A549 (cell line): Measurements from ENCODE around the gene MCM3.

Source experiments
- EHMT2 ChIP-seq: fragments of 200-600 bp; sonication (generic); IDR thresholded peaks from 2 replicates; pipeline ENCODE4 v1.6.1; 2016; ENCODE audit warnings: antibody characterized with exemption, low read depth, mild to moderate bottlenecking, moderate library complexity
- JUNB ChIP-seq: fragments of >200 bp; sonication (Bioruptor Twin); formaldehyde crosslinking; IDR thresholded peaks from 2 replicates; pipeline ENCODE4 v1.6.1; 2016
- KDM1A ChIP-seq: fragments of 200-600 bp; sonication (generic); IDR thresholded peaks from 2 replicates; pipeline ENCODE4 v1.6.1; 2016; ENCODE audit warnings: low read depth, mild to moderate bottlenecking
- MAFK ChIP-seq: fragments of 450-650 bp; IDR thresholded peaks from 2 replicates; pipeline ENCODE4 v1.6.1; 2014; ENCODE audit not compliant: partially characterized antibody
- MYC ChIP-seq: IDR thresholded peaks from 2 replicates; pipeline ENCODE4 v1.6.1; 2012; ENCODE audit warnings: mild to moderate bottlenecking, inconsistent platforms, low read length, improper control_type of control experiment, borderline replicate concordance
- PHF8 ChIP-seq: fragments of 200-600 bp; sonication (generic); IDR thresholded peaks from 2 replicates; pipeline ENCODE4 v1.6.1; 2016; ENCODE audit warnings: low read depth, mild to moderate bottlenecking, antibody characterized with exemption, moderate library complexity, borderline replicate concordance
- POLR2A ChIP-seq: IDR thresholded peaks from 2 replicates; pipeline ENCODE4 v1.6.1; 2012; ENCODE audit warnings: mild to moderate bottlenecking, low read length
- RAD21 ChIP-seq, 2 experiments: fragments of >200 bp in 1 of 2; sonication (Bioruptor Twin) in 1 of 2; formaldehyde crosslinking in 1 of 2; IDR thresholded peaks in 1 of 2; conservative IDR thresholded peaks in 1 of 2; 2 replicates in 1 of 2; 3 replicates in 1 of 2; pipeline ENCODE4 v1.6.1; 2012 to 2018; ENCODE audit warnings: inconsistent platforms in 1 of 2
- ZSCAN20 ChIP-seq: fragments of 250-450 bp; sonication (Bioruptor Pico); IDR thresholded peaks from 2 replicates; pipeline ENCODE4 v1.8.0; 2022; ENCODE audit warnings: mild to moderate bottlenecking, moderate library complexity
- TF ChIP-seq, protein P1 (sequence below): fragments of >200 bp; sonication (Bioruptor Twin); formaldehyde crosslinking; IDR thresholded peaks from 3 replicates; pipeline ENCODE4 v1.5.1; 2016
- TF ChIP-seq, protein P2 (sequence below): fragments of 450-650 bp; IDR thresholded peaks from 2 replicates; pipeline ENCODE4 v1.6.1; 2014; ENCODE audit warnings: antibody characterized with exemption
- TF ChIP-seq, protein P3 (sequence below): IDR thresholded peaks from 2 replicates; pipeline ENCODE4 v1.6.1; 2012

DNA sequence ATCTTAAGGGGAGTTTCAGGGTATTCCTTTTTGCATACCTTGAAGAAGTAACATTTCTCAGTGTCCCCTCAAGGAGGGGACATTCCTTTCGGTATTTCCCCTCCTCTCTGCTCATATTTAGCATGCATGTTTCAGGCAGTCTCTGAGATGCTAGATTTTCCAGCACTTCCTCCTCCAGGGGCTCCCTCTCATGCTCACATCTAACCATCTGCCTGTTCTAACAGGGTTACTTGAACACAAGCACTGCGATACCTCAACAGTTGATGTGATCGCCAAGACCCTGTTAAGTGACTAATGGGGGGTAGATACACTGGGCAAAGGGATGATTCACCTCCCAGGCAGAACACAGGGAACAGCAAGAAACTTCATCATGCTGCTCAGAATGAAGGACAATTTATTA lies 12.9 kb upstream of the MCM3 start:
- TF ChIP-seq, protein P1, sequence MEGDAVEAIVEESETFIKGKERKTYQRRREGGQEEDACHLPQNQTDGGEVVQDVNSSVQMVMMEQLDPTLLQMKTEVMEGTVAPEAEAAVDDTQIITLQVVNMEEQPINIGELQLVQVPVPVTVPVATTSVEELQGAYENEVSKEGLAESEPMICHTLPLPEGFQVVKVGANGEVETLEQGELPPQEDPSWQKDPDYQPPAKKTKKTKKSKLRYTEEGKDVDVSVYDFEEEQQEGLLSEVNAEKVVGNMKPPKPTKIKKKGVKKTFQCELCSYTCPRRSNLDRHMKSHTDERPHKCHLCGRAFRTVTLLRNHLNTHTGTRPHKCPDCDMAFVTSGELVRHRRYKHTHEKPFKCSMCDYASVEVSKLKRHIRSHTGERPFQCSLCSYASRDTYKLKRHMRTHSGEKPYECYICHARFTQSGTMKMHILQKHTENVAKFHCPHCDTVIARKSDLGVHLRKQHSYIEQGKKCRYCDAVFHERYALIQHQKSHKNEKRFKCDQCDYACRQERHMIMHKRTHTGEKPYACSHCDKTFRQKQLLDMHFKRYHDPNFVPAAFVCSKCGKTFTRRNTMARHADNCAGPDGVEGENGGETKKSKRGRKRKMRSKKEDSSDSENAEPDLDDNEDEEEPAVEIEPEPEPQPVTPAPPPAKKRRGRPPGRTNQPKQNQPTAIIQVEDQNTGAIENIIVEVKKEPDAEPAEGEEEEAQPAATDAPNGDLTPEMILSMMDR, result no peak
- no peak for TF ChIP-seq POLR2A
- no peak for TF ChIP-seq RAD21 (conservative IDR thresholded peaks at IDR 0.05 in 1 of 2, IDR thresholded peaks at IDR 0.05 in 1 of 2)
- TF ChIP-seq, protein P2, sequence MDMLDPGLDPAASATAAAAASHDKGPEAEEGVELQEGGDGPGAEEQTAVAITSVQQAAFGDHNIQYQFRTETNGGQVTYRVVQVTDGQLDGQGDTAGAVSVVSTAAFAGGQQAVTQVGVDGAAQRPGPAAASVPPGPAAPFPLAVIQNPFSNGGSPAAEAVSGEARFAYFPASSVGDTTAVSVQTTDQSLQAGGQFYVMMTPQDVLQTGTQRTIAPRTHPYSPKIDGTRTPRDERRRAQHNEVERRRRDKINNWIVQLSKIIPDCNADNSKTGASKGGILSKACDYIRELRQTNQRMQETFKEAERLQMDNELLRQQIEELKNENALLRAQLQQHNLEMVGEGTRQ, result no peak
- TF ChIP-seq PHF8, result no peak
- TF ChIP-seq ZSCAN20, result no peak
- TF ChIP-seq EHMT2, result no peak
- no peak for TF ChIP-seq JUNB
- TF ChIP-seq MYC, result no peak
- TF ChIP-seq, protein P3, sequence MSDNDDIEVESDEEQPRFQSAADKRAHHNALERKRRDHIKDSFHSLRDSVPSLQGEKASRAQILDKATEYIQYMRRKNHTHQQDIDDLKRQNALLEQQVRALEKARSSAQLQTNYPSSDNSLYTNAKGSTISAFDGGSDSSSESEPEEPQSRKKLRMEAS, result no peak
- TF ChIP-seq MAFK, result no peak
- TF ChIP-seq KDM1A, result no peak
